ENCODE results near the gene CSNK1G2. TPM values are rescaled to one million over a fixed set of nuclear protein-coding genes. Genes with fewer than 3 reads are reported as not detected.

CSNK1G2 gene
- total and polyA plus RNA-seq, 2 of the 13 experiments (the other 11 are each of a cell fraction or from before 2014, with no cell fraction given): 53.8 to 72.5 TPM

- TF ChIP-seq ZBTB46 (CRISPR knock-in tag; IDR thresholded peaks at IDR 0.05; ENCODE audit: borderline replicate concordance) (no peak), ZFP36L2 (CRISPR knock-in tag; IDR thresholded peaks at IDR 0.05) (no peak), MEIS2 (CRISPR knock-in tag; IDR thresholded peaks at IDR 0.05) (no peak)
These were observed 19.1 kb downstream of the CSNK1G2 start (continued) for GRCh38 chr19:1959928-1960589.

GRCh38 chr19:1961000-1961883 is 20.3 kb downstream of the CSNK1G2 start:
- DNase-seq (ENCODE audit: low spot score) (no peak), FAIRE-seq (no peak), ATAC-seq (no peak)
- Histone ChIP-seq H3K4me3 (replicated peaks in 1 of 3; ENCODE audit: insufficient read depth in 1 of 3, low read depth in 2 of 3, low read length in 3 of 3) (no peak overlapping the region), H3K36me3 (replicated peaks in 1 of 2; ENCODE audit: control insufficient read depth in 1 of 2, insufficient read depth in 2 of 2, low read length in 2 of 2) (peaks cover 4 to 9% of the 10 kb centered on the region in 2 experiments; a peak in 4 of 5 replicates), H3K27me3 (ENCODE audit: control insufficient read depth in 1 of 2, insufficient read depth in 2 of 2, low read length in 2 of 2) (no peaks in the 10 kb centered on the region), H3K79me2 (ENCODE audit: insufficient read depth, low read length) (peaks cover 10% of the 10 kb centered on the region), H3K9ac (ENCODE audit: insufficient read depth, low read depth, low read length) (no peak overlapping the region), H3K27ac (ENCODE audit: extremely low read length, insufficient read depth, low read length) (no peak overlapping the region), H3K4me2 (ENCODE audit: low read depth, low read length) (no peak overlapping the region), H2AFZ (ENCODE audit: low read length) (no peak overlapping the region), H3K9me3 (ENCODE audit: low read length) (no peaks in the 10 kb centered on the region), H4K20me1 (ENCODE audit: insufficient read depth, low read length) (peaks cover 21% of the 10 kb centered on the region; the same call in 1 of the 2 replicates), H3K4me1 (ENCODE audit: insufficient read depth, low read length) (no peaks in the 10 kb centered on the region)
- TF ChIP-seq ZNF10 (CRISPR knock-in tag; IDR thresholded peaks at IDR 0.05; ENCODE audit: borderline replicate concordance, low read depth): no peak
- TF ChIP-seq TBX2 (CRISPR knock-in tag; IDR thresholded peaks at IDR 0.05; ENCODE audit: borderline replicate concordance): no peak
- no peak for TF ChIP-seq GATA4 (IDR thresholded peaks at IDR 0.05; ENCODE audit: borderline replicate concordance, low read depth)
- TF ChIP-seq TBL1XR1 (IDR thresholded peaks at IDR 0.05; ENCODE audit: borderline replicate concordance, low read length, partially characterized antibody): no peak
- TF ChIP-seq MIER2 (CRISPR knock-in tag; IDR thresholded peaks at IDR 0.05): no peak
- no peak for TF ChIP-seq MTF2 (CRISPR knock-in tag; IDR thresholded peaks at IDR 0.05; ENCODE audit: borderline replicate concordance)
- TF ChIP-seq RBAK (CRISPR knock-in tag; IDR thresholded peaks at IDR 0.05): no peak
- POLR2A ChIA-PET: no interaction called here
- intact Hi-C loops (cut with micrococcal nuclease; ENCODE audit: unreplicated experiment): no loop called here
- in situ Hi-C loops (cut with HindIII; ENCODE audit: extremely low pct_ligation_motif_present, low pct_unique_long_range_greater_than_20kb): no loop called here
- CTCF ChIA-PET (ENCODE audit: low intra/inter-chr PET ratio, low total read pairs): no interaction called here
- no TSS peak for BruUV-seq (replicated peaks)
- 96% methylated on average over 27 of the region's 42 CpGs for WGBS (ENCODE audit: low lambda C conversion rate)
